ENCODE data around the gene GUCA1C. TPM values are rescaled to one million over a fixed set of nuclear protein-coding genes. Genes with fewer than 3 reads are reported as not detected.

The GUCA1C gene
- total and polyA plus RNA-seq, 2 donors (not counting 3 experiments of a cell fraction or from before 2014, with no cell fraction given) = not detected

- DNase-seq (ENCODE audit: low read depth, low spot score) = no peak
- ChIA-PET POLR2A (no interaction called here), CTCF (interaction anchor here (0.7 kb wide), 1 partner anchor 23 kb away, joined by 4 read pairs; no protein-coding TSS in a partner anchor)
- Histone ChIP-seq H3K27me3 (ENCODE audit: control insufficient read depth in 2 of 2, insufficient read depth in 2 of 2, low read length in 2 of 2) (no peaks in the 10 kb centered on the region), H3K27ac (ENCODE audit: insufficient read depth, low read depth, low read length) (no peak overlapping the region), H2AFZ (ENCODE audit: low read depth, low read length) (no peak overlapping the region), H3K36me3 (ENCODE audit: control insufficient read depth in 2 of 2, extremely low read depth in 1 of 2, insufficient read depth in 2 of 2, low read length in 2 of 2) (no peaks in the 10 kb centered on the region), H3K9ac (replicated peaks; ENCODE audit: extremely low read depth, insufficient read depth, low read length) (no peak overlapping the region), H3K4me1 (ENCODE audit: control insufficient read depth, extremely low read depth, insufficient read depth, low read length) (no peaks in the 10 kb centered on the region), H3K4me2 (ENCODE audit: insufficient read depth, low read length) (no peak overlapping the region), H3K9me3 (replicated peaks; ENCODE audit: control insufficient read depth, insufficient read depth, low read length) (no peaks in the 10 kb centered on the region), H3K79me2 (ENCODE audit: control insufficient read depth, insufficient read depth, low read length) (no peaks in the 10 kb centered on the region), H4K20me1 (replicated peaks; ENCODE audit: control insufficient read depth, extremely low read depth, insufficient read depth, low read length) (no peaks in the 10 kb centered on the region), H3K9me1 (replicated peaks; ENCODE audit: control insufficient read depth, extremely low read depth, insufficient read depth, low read length) (no peaks in the 10 kb centered on the region), H3K4me3 (replicated peaks in 1 of 3; ENCODE audit: insufficient read depth in 1 of 3, low read depth in 1 of 3, low read length in 3 of 3) (no peak overlapping the region)
- intact Hi-C loops (cut with micrococcal nuclease) (no loop called here), dilution Hi-C loops (cut with MboI; ENCODE audit: extremely low pct_ligation_motif_present, low sequenced_read_pairs) (no loop called here)
- no TSS peak for BruUV-seq (replicated peaks)
- no peak for FAIRE-seq
- TF ChIP-seq MAX (IDR thresholded peaks at IDR 0.05; ENCODE audit: insufficient read depth, insufficient read length) (no peak), FOS (IDR thresholded peaks at IDR 0.05; ENCODE audit: borderline replicate concordance, insufficient read depth, low read length) (no peak), MYC (IDR thresholded peaks at IDR 0.05; ENCODE audit: low read depth, low read length) (no peak), GATA2 (IDR thresholded peaks at IDR 0.05; ENCODE audit: insufficient read depth, insufficient read length, low read depth, low read length) (no peak), POLR2AphosphoS5 (IDR thresholded peaks at IDR 0.05; ENCODE audit: insufficient read depth, low read depth, low read length) (no peak), JUN (IDR thresholded peaks at IDR 0.05; ENCODE audit: borderline replicate concordance, insufficient read depth, insufficient read length, low read depth) (no peak), POLR2A (IDR thresholded peaks at IDR 0.05; ENCODE audit: low read depth, low read length) (no peak), CTCF (IDR thresholded peaks at IDR 0.05; ENCODE audit: extremely low read depth in 1 of 2, insufficient read depth in 1 of 2, low read depth in 1 of 2, low read length in 2 of 2) (no peak), EZH2 (IDR thresholded peaks at IDR 0.05; ENCODE audit: borderline replicate concordance, low read depth, low read length, severe bottlenecking) (no peak)
Measured at GRCh38 chr3:108891833-108892232, 61.8 kb downstream of the GUCA1C start.
